Measurements from ENCODE around the gene SERINC5.
"Not testable (repeated sequence)": the region's sequence is repeated elsewhere in the genome, so short reads cannot be mapped to it uniquely, and the experiment has no call there.

Gene SERINC5

GRCh38 chr5:80125962-80126480 is 129.8 kb downstream of the SERINC5 start:
- no peak for FAIRE-seq

- no peak for FAIRE-seq
These were observed 130.6 kb downstream of the SERINC5 start for GRCh38 chr5:80125022-80125961.

DNA sequence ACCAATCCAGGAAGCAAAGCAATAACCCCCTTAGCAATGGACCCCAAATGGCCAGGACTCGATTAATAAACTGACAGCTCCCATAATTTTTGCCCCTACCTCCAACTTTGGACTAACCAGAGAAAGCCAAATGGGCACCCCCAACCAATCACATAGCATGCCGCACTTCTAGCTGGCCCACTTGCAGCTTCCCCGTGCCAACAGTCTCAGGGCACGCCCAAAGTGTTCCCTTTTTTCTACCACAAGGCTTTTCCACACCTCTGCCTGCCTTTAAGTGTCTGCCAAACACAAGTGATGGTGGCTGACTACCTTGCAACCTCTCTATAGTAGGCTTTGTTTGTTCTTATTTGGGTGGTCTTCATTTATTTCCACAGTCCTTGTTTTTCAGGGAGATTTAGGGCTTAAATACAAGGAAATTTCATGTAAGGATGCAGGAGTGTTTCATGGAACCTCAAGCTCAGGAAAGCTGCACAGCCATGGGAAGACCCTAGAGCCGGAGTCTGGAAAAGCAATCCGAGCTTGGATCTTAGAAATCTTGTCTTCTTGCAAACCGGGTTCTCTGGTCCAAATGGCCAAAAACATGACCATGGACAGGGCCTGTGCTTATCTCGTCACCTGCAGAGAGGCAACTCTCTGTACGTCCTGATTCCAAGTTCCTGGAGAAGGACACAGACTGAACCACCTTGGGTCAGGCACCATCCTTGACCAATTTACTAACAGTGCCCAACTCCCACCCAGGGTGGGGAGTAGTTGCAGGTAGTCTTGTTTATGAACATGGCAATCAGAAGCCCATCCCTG is 131.5 kb downstream of the SERINC5 start:
- no peak for FAIRE-seq

GRCh38 chr5:80122579-80122978 is 133.3 kb downstream of the SERINC5 start:
- no peak for FAIRE-seq

DNA sequence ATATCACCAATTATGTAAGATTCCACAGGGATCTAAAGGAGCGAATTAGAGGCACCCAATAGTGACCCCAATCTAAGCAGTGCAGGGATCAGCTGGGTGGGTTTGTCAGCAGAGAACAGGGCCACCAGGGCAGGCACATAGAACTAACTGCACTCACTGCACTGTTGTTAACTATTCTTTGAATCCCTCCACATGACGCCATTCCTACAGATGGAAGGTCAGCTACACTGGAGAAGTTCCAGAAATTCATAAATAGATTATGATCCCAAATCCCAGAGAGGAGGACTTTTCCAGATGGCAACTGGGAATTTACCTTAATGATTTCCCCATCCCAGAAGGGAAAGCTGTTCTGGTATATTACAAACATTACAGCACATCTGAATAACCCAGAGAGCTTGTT is 136.5 kb downstream of the SERINC5 start:
- no peak for FAIRE-seq

GRCh38 chr5:80117446-80117845 is 138.4 kb downstream of the SERINC5 start:
- no peak for FAIRE-seq

DNA sequence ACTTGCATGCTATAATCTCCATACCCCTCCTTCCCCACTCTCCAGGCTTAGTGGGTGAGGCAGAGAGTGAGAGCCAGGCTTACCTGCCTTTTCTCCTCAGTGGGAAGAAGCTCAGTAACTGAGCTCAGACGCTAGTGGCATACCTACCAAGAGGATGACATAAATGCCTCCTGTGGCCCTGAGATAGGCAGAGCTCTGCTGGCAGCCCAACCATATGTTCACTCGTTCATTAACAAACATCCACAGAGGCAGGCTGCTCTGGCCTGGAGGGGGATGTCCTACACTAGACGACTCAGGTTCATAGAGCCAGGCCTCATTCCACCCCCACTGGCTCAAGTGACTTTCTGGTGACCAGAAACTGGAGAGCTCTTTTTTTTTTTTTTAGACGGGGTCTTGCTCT is 139.4 kb downstream of the SERINC5 start:
- FAIRE-seq = no peak

GRCh38 chr5:80116000-80116399 is 139.8 kb downstream of the SERINC5 start:
- no peak for FAIRE-seq

- no peak for FAIRE-seq
These were observed 141.0 kb downstream of the SERINC5 start for GRCh38 chr5:80114860-80115259.

GRCh38 chr5:80111376-80111990 is 144.4 kb downstream of the SERINC5 start:
- not testable (repeated sequence) for FAIRE-seq

DNA sequence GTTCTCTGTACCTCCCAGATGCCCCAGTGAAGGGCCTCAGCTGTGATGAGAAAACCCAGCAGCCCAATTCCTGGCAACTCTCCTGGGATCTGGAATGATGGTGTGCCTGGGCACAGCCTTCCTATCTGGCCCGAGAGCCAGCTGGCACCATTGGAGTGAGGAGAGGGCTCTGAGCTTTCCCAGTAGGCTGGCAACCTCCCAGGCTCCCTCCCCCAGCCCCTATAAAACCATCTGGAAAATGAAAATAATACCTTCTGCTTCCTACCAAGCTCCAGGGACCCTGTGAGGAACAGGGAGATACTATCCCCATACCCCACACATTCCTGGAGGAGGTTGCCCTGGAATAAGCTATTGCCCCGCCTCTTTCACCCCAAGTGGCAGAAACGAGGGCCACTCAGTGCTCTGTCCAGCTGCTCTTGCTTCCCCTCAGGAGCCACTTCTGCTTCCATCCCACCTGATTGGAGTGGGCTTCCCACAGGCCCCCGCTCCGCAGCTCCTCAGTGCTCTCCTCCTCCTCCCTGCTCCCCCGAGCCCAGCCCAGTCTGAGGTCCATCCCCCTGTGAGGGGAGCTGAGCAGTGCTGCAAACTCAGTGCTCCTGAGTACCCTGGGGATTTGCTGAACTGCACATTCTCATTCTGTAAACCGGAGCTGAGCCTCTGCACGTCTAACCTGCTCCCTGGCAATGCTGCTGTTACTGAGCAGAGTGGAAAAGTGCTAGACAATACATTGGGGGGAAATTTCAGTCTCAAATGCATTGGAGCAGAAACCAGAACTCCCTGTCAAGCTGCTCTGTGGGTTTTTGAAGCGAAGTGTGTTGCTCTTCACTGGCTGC is 146.0 kb downstream of the SERINC5 start:
- FAIRE-seq = no peak

GRCh38 chr5:80106916-80107315 is 148.9 kb downstream of the SERINC5 start:
- no peak for FAIRE-seq

- no peak for FAIRE-seq
These were observed 150.0 kb downstream of the SERINC5 start for GRCh38 chr5:80105698-80106439.

DNA sequence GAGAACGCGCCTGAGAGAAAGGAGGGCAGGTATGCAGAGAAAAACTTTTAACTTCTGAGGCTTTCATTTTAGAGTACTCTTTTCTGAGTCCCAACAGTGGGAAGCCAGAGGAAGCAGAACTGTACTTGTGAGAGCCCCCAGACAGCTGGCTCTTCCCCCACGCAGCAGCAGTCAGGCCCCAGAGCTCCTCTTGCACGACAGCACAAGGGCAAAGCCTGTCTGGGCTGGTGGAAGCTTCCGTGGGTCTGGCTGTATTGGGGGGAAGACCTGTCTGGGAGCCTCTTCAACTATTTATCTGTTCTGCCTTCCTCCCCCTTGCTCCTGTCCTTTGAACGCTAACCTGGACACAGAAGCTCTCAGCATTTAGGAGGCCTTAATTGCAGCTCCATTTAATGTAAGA is 152.5 kb downstream of the SERINC5 start:
- FAIRE-seq = no peak

DNA sequence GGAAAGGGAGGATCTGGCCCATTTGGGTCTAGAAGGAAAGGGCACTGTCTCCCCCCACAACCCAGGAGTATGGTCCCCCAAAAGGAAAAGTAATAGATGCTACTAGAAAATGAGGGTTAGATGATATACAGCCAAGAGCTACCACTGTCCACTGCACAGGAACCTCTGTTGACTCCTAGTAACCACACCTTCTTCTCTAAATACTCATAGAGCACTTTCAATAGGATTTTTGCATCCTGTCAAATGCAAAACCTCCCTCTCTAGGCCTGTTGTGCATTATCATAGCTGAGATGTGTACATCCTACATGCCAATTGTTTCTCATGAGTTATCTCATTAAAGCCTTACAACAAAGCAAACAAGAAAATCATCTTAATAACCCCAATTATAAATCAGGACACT is 153.9 kb downstream of the SERINC5 start:
- no peak for FAIRE-seq

DNA sequence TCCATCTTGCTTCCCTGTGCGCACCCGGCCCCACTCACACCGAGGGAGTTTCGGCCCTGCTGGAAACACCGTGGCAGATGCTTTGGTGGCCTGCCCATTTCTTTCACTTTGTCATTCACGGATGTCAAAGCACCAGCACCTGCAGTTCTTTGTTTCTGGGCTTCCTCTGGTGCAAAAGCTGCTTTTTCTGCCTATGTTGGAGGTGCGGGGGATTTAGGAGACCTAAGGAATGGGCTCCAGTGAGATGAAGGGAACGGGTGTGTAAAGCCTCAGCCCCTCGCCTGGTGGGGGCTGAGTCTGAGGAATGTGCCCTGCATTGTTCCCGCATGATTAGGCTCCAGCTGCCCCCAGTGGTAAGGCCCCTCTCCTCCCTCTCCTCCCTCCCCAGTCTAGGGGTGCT is 158.4 kb downstream of the SERINC5 start:
- no peak for FAIRE-seq

- no peak for FAIRE-seq
These were observed 161.6 kb downstream of the SERINC5 start for GRCh38 chr5:80094236-80094738.

DNA sequence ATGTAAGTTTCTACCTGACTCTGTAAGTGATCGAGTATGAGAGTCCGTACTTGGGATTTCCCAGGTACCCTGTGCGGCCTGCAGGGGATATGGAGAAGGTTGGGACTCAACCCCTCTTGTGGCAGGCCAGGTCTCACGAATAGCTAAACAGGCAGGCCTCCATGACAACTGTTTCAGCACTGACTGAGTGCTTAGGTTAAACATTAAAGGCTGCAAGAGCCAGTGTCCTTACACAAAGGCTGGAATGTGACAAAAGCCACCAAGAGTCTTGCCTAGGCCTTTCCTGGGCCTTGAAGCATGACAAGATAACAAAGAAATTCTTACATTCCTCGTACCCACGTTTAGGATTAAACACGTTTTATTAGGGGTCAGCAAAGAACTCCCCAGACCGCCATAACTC is 162.1 kb downstream of the SERINC5 start:
- no peak for FAIRE-seq

DNA sequence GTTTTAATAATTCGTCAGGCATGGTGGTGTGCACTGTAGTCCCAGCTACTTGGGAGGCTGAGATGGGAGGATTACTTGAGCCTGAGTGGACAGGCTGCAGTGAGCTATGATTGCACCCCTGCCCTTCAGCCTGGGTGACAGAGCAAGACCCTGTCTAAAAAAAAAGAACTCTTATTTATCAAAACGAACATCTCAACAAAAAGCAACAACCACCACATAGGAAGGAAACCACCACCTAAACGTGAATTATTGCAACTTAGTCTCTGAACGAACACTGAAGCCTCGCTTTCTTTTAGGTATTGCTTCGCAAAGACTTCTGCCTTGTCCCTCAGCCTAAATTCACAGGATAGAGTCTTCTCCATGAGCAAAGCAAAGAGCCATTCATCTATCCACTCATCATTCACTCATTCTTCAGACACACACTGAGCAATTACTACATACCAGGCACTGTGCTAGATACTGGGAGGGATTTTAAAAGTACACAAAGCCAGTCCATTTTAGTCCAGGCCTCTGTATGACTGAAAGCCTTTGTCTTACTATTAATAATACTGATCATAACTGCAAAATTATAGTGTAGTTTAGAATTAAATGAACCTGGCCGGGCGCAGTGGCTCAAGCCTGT is 163.3 kb downstream of the SERINC5 start:
- no peak for FAIRE-seq

DNA sequence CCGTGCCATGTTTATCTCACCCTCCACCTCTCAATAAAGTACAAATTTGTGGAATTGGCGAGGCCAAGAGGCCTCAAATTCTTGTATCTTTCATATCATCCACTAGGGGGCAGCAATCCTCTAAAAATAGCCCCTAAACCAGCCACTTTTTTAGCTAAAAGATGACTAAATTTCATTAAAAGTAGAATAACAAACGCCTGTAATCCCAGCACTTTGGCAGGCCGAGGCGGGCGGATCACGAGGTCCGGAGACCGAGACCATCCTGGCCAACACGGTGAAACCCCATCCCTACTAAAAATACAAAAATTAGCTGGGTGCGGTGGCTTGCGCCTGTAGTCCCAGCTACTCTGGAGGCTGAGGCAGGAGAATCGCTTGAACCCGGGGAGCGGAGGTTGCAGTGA is 164.1 kb downstream of the SERINC5 start:
- FAIRE-seq = peak; percentile 71

- FAIRE-seq = no peak
These were observed 165.0 kb downstream of the SERINC5 start for GRCh38 chr5:80090884-80091166.
